A549 (cell line): ENCODE measurements around the gene MBP. TPM values are rescaled to one million over a fixed set of nuclear protein-coding genes. Genes with fewer than 3 reads are reported as not detected.

ENCODE experiments used
- ATAC-seq, 2 experiments: fragments of 200-7000 bp in 1 of 2; fragments of >200 bp in 1 of 2; cut with Nextera tagmentation in 1 of 2; cut with Tn5 transposase in 1 of 2; 3 replicates each; pipeline versions ENCODE4 v1.8.0 to v1.9.1; 2018 to 2020; ENCODE audit warnings: mild to moderate bottlenecking in 1 of 2, moderate library complexity in 1 of 2
- CTCF ChIA-PET: fragments of 300-600 bp; sonication (Branson Sonifier 250); formaldehyde crosslinking; extraction: SDS; loops from one replicate; lab custom pipeline; 2021; ENCODE audit warnings: antibody characterized with exemption, inconsistent platforms; lab: Yijun Ruan, JAX
- POLR2A ChIA-PET: fragments of 350-600 bp; formaldehyde crosslinking; extraction: SDS; loops from one replicate; lab custom pipeline; 2021; ENCODE audit warnings: antibody characterized with exemption, inconsistent platforms; lab: Yijun Ruan, JAX
- DNase-seq, 2 experiments: peaks; one replicate each; pipeline versions ENCODE4 v3.0.0 to v3.0.0-alpha.2; 2011 to 2016; ENCODE audit warnings: low read depth in 1 of 2, low spot score in 1 of 2
- FAIRE-seq: peaks from 2 replicates; lab custom pipeline; 2011; peaks lifted over from hg19 to GRCh38; lab: Jason Lieb, UNC
- H3K27ac ChIP-seq, 2 experiments: fragments of >200 bp; sonication (Bioruptor Twin); formaldehyde crosslinking; 3 replicates each; pipeline ENCODE4 v1.5.1; 2016 to 2017
- H3K4me1 ChIP-seq: fragments of >200 bp; sonication (Bioruptor Twin); formaldehyde crosslinking; 3 replicates; pipeline ENCODE4 v1.6.1; 2016
- H3K4me2 ChIP-seq: fragments of >200 bp; sonication (Bioruptor Twin); formaldehyde crosslinking; 3 replicates; pipeline ENCODE4 v1.6.1; 2016
- H3K4me3 ChIP-seq: fragments of >200 bp; sonication (Bioruptor Twin); formaldehyde crosslinking; 3 replicates; pipeline ENCODE4 v1.5.1; 2016
- H3K9me3 ChIP-seq: fragments of >200 bp; sonication (Bioruptor Twin); formaldehyde crosslinking; 3 replicates; pipeline ENCODE4 v1.6.1; 2016
- CEBPB ChIP-seq, 2 experiments: fragments of >200 bp in 1 of 2; sonication (Bioruptor Twin) in 1 of 2; formaldehyde crosslinking in 1 of 2; IDR thresholded peaks; 2 replicates each; pipeline ENCODE4 v1.6.1; 2012 to 2016
- CHD2 ChIP-seq: fragments of 150-350 bp; IDR thresholded peaks from 2 replicates; pipeline ENCODE4 v1.6.1; 2014; ENCODE audit warnings: low read length; ENCODE audit not compliant: partially characterized antibody
- EHF ChIP-seq: fragments of 250-450 bp; sonication (Bioruptor Pico); IDR thresholded peaks from 2 replicates; pipeline ENCODE4 v1.5.0; 2020; ENCODE audit warnings: mild to moderate bottlenecking
- EHMT2 ChIP-seq: fragments of 200-600 bp; sonication (generic); IDR thresholded peaks from 2 replicates; pipeline ENCODE4 v1.6.1; 2016; ENCODE audit warnings: antibody characterized with exemption, low read depth, mild to moderate bottlenecking, moderate library complexity
- FOSL2 ChIP-seq, 2 experiments: fragments of 450-650 bp in 1 of 2; fragments of >200 bp in 1 of 2; sonication (Bioruptor Twin) in 1 of 2; formaldehyde crosslinking; IDR thresholded peaks; 2 replicates each; pipeline versions ENCODE4 v1.5.0 to v1.6.1; 2016 to 2020; ENCODE audit warnings: mild to moderate bottlenecking in 1 of 2, moderate library complexity in 1 of 2
- FOXS1 ChIP-seq: fragments of 250-450 bp; sonication (Bioruptor Pico); IDR thresholded peaks from 2 replicates; pipeline ENCODE4 v1.5.0; 2020; ENCODE audit warnings: mild to moderate bottlenecking, moderate library complexity
- HOXB13 ChIP-seq: fragments of 250-450 bp; sonication (Bioruptor Pico); IDR thresholded peaks from 2 replicates; pipeline ENCODE4 v1.5.0; 2020; ENCODE audit warnings: low read depth, mild to moderate bottlenecking, moderate library complexity
- HOXB5 ChIP-seq: fragments of 250-450 bp; sonication (Bioruptor Pico); IDR thresholded peaks from 2 replicates; pipeline ENCODE4 v1.5.0; 2020; ENCODE audit warnings: mild to moderate bottlenecking, moderate library complexity
- KDM1A ChIP-seq: fragments of 200-600 bp; sonication (generic); IDR thresholded peaks from 2 replicates; pipeline ENCODE4 v1.6.1; 2016; ENCODE audit warnings: low read depth, mild to moderate bottlenecking
- NFE2L2 ChIP-seq: fragments of 150-350 bp; conservative IDR thresholded peaks from 2 replicates; pipeline ENCODE4 v1.6.1; 2014; ENCODE audit warnings: low read length
- NPAS2 ChIP-seq: fragments of 250-450 bp; sonication (Bioruptor Pico); IDR thresholded peaks from 2 replicates; pipeline ENCODE4 v1.8.0; 2022; ENCODE audit warnings: mild to moderate bottlenecking, moderate library complexity, borderline replicate concordance
- POLR2AphosphoS2 ChIP-seq: conservative IDR thresholded peaks from 2 replicates; pipeline ENCODE4 v1.6.1; 2012; ENCODE audit warnings: low read length, improper control_type of control experiment, inconsistent platforms
- RAD21 ChIP-seq, 2 experiments: fragments of >200 bp in 1 of 2; sonication (Bioruptor Twin) in 1 of 2; formaldehyde crosslinking in 1 of 2; IDR thresholded peaks in 1 of 2; conservative IDR thresholded peaks in 1 of 2; 2 replicates in 1 of 2; 3 replicates in 1 of 2; pipeline ENCODE4 v1.6.1; 2012 to 2018; ENCODE audit warnings: inconsistent platforms in 1 of 2
- RFX5 ChIP-seq: fragments of 450-650 bp; IDR thresholded peaks from 2 replicates; pipeline ENCODE4 v1.7.1; 2014; ENCODE audit warnings: antibody characterized with exemption, mild to moderate bottlenecking, moderate library complexity
- RNF2 ChIP-seq: fragments of 200-600 bp; sonication (generic); IDR thresholded peaks from 2 replicates; pipeline ENCODE4 v1.6.1; 2016; ENCODE audit warnings: low read depth, mild to moderate bottlenecking, antibody characterized with exemption, moderate library complexity, borderline replicate concordance
- SREBF2 ChIP-seq: fragments of 450-650 bp; IDR thresholded peaks from 2 replicates; pipeline ENCODE4 v1.6.1; 2014; ENCODE audit warnings: mild to moderate bottlenecking, moderate library complexity
- TP53 ChIP-seq: fragments of 250-450 bp; sonication (Bioruptor Pico); IDR thresholded peaks from 2 replicates; pipeline ENCODE4 v1.5.0; 2021; ENCODE audit warnings: mild to moderate bottlenecking, moderate library complexity
- ZC3H11A ChIP-seq: fragments of 450-650 bp; IDR thresholded peaks from 2 replicates; pipeline ENCODE4 v1.6.1; 2014; ENCODE audit warnings: antibody characterized with exemption, mild to moderate bottlenecking
- WGBS: methylation state at CpG from one replicate; pipeline ENCODE4 v1.1.6; 2017; ENCODE audit errors: missing lambda C conversion rate; 5-methylcytosine and 5-hydroxymethylcytosine counted together
- polyA plus RNA-seq, 4 experiments: library from polyadenylated mRNA; depleted of rRNA in 3 of 4; stranded (reverse); fragments of >200 nt; fragmentation: RNase III in 1 of 4; extraction: RNeasy Plus Mini Kit Qiagen cat#74134 plus additional on column Dnase treatment in 1 of 4; gene quantifications; 2 replicates in 3 of 4; 3 replicates in 1 of 4; pipeline ENCODE4 v1.2.3, GENCODE V29; 2011 to 2017
- TF ChIP-seq, protein P1 (sequence below): fragments of >200 bp; sonication (Bioruptor Twin); formaldehyde crosslinking; IDR thresholded peaks from 3 replicates; pipeline ENCODE4 v1.5.1; 2016
- TF ChIP-seq, protein P2 (sequence below): fragments of 450-650 bp; IDR thresholded peaks from 2 replicates; pipeline ENCODE4 v1.6.1; 2014; ENCODE audit warnings: antibody characterized with exemption
- TF ChIP-seq, protein P3 (sequence below): fragments of >200 bp; sonication (Bioruptor Twin); formaldehyde crosslinking; IDR thresholded peaks from 3 replicates; pipeline ENCODE4 v1.6.1; 2016
- TF ChIP-seq, protein P4 (sequence below): fragments of >200 bp; sonication (Bioruptor Twin); formaldehyde crosslinking; IDR thresholded peaks from 2 replicates; pipeline ENCODE4 v1.6.1; 2016

MBP gene
- polyA plus RNA-seq, 2 of the 4 experiments (the other 2 are of a cell fraction): 8.6 to 33.1 TPM

DNA sequence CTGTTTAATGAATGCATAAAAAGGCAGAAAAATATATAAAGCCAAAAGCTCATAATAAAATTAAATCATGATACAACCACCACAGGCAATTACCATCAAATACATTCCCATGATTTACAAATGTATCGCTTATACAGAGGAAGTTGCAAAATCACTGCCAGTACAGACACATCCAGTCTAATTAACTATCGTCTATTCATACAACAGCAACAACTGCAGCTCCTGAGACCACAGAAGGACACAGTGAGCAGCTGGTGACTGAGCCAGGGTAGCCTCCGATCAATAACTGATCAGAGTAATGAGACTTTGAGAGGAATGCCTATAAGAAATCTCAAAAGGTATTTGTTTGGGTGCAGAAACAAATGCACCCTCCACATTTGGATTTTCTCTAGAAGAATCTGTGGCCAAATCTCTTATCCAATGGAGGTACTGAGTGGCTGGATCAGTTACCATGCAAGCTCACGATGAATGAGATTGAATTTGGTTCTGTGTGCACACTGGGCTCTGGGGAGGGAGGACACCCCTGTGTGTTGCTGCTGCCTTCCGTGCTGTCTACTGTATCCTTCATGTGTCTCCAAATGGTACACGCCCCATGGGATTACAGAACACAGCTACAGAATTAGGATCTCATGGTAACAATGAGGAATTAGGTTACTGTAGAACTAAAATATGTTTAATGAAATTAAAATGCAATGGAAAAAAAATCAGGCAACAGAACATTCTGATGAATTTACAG is 119.6 kb downstream of the MBP start:
- WGBS: 93% methylated on average over 6 of the region's 6 CpGs
- DNase-seq (no peak), ATAC-seq (no peak), FAIRE-seq (no peak)
- Histone ChIP-seq H3K4me1 (no peaks in the 10 kb centered on the region), H3K27ac (no peak overlapping the region), H3K4me3 (no peak overlapping the region), H3K9me3 (no peaks in the 10 kb centered on the region), H3K4me2 (no peak overlapping the region)
- TF ChIP-seq RFX5: no peak
- TF ChIP-seq TP53 (CRISPR knock-in tag): no peak
- TF ChIP-seq ZC3H11A: no peak
- no peak for TF ChIP-seq FOSL2 (IDR thresholded peaks at IDR 0.05)
- no peak for TF ChIP-seq FOSL2 (CRISPR knock-in tag; IDR thresholded peaks at IDR 0.05)
- no peak for TF ChIP-seq HOXB13 (CRISPR knock-in tag)
- no peak for TF ChIP-seq POLR2AphosphoS2
- no peak for TF ChIP-seq NFE2L2
- TF ChIP-seq, protein P1, sequence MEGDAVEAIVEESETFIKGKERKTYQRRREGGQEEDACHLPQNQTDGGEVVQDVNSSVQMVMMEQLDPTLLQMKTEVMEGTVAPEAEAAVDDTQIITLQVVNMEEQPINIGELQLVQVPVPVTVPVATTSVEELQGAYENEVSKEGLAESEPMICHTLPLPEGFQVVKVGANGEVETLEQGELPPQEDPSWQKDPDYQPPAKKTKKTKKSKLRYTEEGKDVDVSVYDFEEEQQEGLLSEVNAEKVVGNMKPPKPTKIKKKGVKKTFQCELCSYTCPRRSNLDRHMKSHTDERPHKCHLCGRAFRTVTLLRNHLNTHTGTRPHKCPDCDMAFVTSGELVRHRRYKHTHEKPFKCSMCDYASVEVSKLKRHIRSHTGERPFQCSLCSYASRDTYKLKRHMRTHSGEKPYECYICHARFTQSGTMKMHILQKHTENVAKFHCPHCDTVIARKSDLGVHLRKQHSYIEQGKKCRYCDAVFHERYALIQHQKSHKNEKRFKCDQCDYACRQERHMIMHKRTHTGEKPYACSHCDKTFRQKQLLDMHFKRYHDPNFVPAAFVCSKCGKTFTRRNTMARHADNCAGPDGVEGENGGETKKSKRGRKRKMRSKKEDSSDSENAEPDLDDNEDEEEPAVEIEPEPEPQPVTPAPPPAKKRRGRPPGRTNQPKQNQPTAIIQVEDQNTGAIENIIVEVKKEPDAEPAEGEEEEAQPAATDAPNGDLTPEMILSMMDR: no peak
- TF ChIP-seq HOXB5 (CRISPR knock-in tag): no peak
- no peak for TF ChIP-seq EHF
- ChIA-PET CTCF (interaction anchor here (0.6 to 2.0 kb wide), 6 partner anchors 7 to 199 kb away, joined by 3 to 11 read pairs (median 4); no protein-coding TSS in a partner anchor), POLR2A (interaction anchor here (1.2 kb wide), 1 partner anchor 42 kb away, joined by 3 read pairs; no protein-coding TSS in a partner anchor)

DNA sequence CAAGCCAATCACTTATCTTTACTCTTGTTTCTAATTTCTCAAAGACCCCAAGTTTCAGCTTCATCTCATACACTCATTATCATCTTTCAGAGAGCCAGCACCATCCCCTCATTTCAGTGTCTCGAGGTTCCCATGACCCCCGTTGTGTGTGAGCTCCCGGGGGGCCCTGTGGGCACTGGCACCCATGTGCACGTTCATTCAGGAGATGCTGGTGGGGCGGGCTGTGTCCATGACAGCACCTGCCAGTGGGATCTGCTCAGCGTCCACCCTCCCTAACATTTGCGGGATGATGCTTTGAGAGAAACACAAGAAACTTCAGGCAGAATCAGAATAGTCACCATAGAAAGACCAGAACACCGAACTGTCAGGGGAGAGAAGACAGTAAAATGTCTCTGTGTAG is 120.5 kb downstream of the MBP start:
- POLR2A ChIA-PET: interaction anchor here (1.2 kb wide), 1 partner anchor 43 kb away, joined by 3 read pairs; no protein-coding TSS in a partner anchor
- TF ChIP-seq, protein P2, sequence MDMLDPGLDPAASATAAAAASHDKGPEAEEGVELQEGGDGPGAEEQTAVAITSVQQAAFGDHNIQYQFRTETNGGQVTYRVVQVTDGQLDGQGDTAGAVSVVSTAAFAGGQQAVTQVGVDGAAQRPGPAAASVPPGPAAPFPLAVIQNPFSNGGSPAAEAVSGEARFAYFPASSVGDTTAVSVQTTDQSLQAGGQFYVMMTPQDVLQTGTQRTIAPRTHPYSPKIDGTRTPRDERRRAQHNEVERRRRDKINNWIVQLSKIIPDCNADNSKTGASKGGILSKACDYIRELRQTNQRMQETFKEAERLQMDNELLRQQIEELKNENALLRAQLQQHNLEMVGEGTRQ: no peak
- no peak for TF ChIP-seq HOXB5 (CRISPR knock-in tag)
- TF ChIP-seq, protein P3, sequence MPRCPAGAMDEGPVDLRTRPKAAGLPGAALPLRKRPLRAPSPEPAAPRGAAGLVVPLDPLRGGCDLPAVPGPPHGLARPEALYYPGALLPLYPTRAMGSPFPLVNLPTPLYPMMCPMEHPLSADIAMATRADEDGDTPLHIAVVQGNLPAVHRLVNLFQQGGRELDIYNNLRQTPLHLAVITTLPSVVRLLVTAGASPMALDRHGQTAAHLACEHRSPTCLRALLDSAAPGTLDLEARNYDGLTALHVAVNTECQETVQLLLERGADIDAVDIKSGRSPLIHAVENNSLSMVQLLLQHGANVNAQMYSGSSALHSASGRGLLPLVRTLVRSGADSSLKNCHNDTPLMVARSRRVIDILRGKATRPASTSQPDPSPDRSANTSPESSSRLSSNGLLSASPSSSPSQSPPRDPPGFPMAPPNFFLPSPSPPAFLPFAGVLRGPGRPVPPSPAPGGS: no peak
- no peak for TF ChIP-seq ZC3H11A
- TF ChIP-seq NPAS2 (CRISPR knock-in tag): no peak
- no peak for TF ChIP-seq CHD2
- TF ChIP-seq, protein P4, sequence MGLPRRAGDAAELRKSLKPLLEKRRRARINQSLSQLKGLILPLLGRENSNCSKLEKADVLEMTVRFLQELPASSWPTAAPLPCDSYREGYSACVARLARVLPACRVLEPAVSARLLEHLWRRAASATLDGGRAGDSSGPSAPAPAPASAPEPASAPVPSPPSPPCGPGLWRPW: no peak
- TF ChIP-seq RAD21 (conservative IDR thresholded peaks at IDR 0.05 in 1 of 2, IDR thresholded peaks at IDR 0.05 in 1 of 2): no peak
- no peak for TF ChIP-seq KDM1A
- H3K27ac ChIP-seq: no peak overlapping the region
- 80% methylated on average over 4 of the region's 8 CpGs for WGBS
- FAIRE-seq (no peak), ATAC-seq (no peak), DNase-seq (no peak)
- no peak overlapping the region for H3K4me2 ChIP-seq
- H3K4me3 ChIP-seq: no peak overlapping the region
- no peaks in the 10 kb centered on the region for H3K4me1 ChIP-seq
- CTCF ChIA-PET: interaction anchor here (1.2 to 2.0 kb wide), 5 partner anchors 8 to 29 kb away, joined by 3 to 11 read pairs (median 4); no protein-coding TSS in a partner anchor
- H3K9me3 ChIP-seq: no peaks in the 10 kb centered on the region

DNA sequence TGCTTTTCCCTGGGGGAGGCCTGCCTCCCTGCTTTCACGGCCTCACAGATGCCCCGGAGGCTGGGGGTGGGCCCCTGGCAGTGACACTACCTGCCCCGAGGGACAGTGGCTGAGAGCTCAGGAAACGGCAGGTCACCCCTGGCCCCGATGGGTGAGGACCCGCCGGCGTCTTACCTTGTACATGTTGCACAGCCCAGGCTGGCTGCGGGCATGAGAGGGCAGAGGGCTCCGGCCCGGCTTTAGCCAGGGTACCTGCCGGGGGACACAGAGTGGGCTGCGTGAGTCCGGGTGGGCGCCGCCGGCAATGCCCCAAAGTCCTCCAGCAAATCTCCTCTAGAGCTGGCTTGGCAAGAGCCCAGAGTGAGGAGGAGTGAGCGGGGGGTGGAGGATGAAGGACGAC is 122.9 kb downstream of the MBP start:
- no peak for DNase-seq
- H3K27ac ChIP-seq: no peak overlapping the region
- TF ChIP-seq RNF2 (no peak), CEBPB (IDR thresholded peaks at IDR 0.05) (no peak), SREBF2 (no peak), FOXS1 (no peak), EHMT2 (no peak), POLR2AphosphoS2 (no peak)
- TF ChIP-seq, protein P4: no peak
- H3K4me2 ChIP-seq: no peak overlapping the region
- no peak overlapping the region for H3K4me3 ChIP-seq
- no peak for ATAC-seq
- CTCF ChIA-PET: interaction anchor here (1.9 kb wide), 1 partner anchor 10 kb away, joined by 11 read pairs; no protein-coding TSS in a partner anchor
- POLR2A ChIA-PET: no interaction called here
- no peak for FAIRE-seq
- H3K9me3 ChIP-seq: no peaks in the 10 kb centered on the region
- WGBS: 86% methylated on average over 9 of the region's 19 CpGs
- H3K4me1 ChIP-seq: no peaks in the 10 kb centered on the region
